SK-N-SH treated with all-trans-retinoic acid at 6 μM for 48 hours (cell line): Measurements from ENCODE around the gene ADAM15.

Source experiments
- ARNTL ChIP-seq: fragments of 450-650 bp; formaldehyde crosslinking; IDR thresholded peaks from 2 replicates; pipeline ENCODE4 v1.5.0; 2020; ENCODE audit warnings: low read depth, mild to moderate bottlenecking, moderate library complexity, borderline replicate concordance
- ISL1 ChIP-seq: fragments of 250-450 bp; sonication (Bioruptor Pico); IDR thresholded peaks from 2 replicates; pipeline ENCODE4 v2.1.2; 2022; ENCODE audit warnings: mild to moderate bottlenecking, moderate library complexity
- PATZ1 ChIP-seq: fragments of 250-450 bp; sonication (Bioruptor Pico); IDR thresholded peaks from 2 replicates; pipeline ENCODE4 v1.8.0; 2020; ENCODE audit warnings: mild to moderate bottlenecking, moderate library complexity, borderline replicate concordance
- PPARA ChIP-seq: fragments of 250-450 bp; sonication (Bioruptor Pico); IDR thresholded peaks from 2 replicates; pipeline ENCODE4 v1.5.0; 2020; ENCODE audit warnings: mild to moderate bottlenecking, borderline replicate concordance
- ZFP30 ChIP-seq: fragments of 450-650 bp; formaldehyde crosslinking; IDR thresholded peaks from 2 replicates; pipeline ENCODE4 v1.5.0; 2022; ENCODE audit warnings: mild to moderate bottlenecking, moderate library complexity

GRCh38 chr1:155014709-155015508 is 36.2 kb upstream of the ADAM15 start:
- no peak for TF ChIP-seq ZFP30 (CRISPR knock-in tag)
- TF ChIP-seq PATZ1: no peak
- TF ChIP-seq ISL1 (CRISPR knock-in tag): no peak
- TF ChIP-seq PPARA (CRISPR knock-in tag): no peak
- TF ChIP-seq ARNTL (CRISPR knock-in tag): no peak
